ENCODE results near the gene PPP1R16B. TPM values are rescaled to one million over a fixed set of nuclear protein-coding genes. Genes with fewer than 3 reads are reported as not detected.

Gene PPP1R16B
- total RNA-seq, 1 donor from 2014 or later: 5.3 TPM

DNA sequence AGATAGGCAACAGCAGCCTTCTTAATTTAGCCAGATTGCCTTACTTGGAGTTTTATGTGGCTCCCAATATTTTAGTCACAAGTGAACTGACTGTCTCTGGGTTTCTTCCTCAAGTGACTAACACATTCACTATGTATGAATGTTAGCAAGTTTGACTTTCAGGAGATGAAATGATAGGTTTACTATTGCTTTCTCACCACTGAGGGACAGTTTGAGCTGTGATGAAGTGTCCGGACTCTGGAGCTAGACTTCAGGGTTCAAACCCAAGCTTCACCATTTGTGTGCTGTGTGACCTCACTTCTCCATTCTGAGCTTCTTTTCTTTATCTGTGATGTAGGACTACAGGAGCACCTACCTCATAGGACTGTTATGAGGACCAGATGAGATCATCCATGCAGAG, 164.8 kb downstream of the PPP1R16B start:
- no peaks in the 10 kb centered on the region for H3K27me3 Mint-ChIP-seq (ENCODE audit: unreplicated experiment)
- no peak overlapping the region for H3K4me3 Mint-ChIP-seq (ENCODE audit: unreplicated experiment)
- TF ChIP-seq CTCF (IDR thresholded peaks at IDR 0.05; ENCODE audit: partially characterized antibody, unreplicated experiment): no peak
- no peaks in the 10 kb centered on the region for H3K36me3 Mint-ChIP-seq (ENCODE audit: unreplicated experiment)
- H3K27ac Mint-ChIP-seq (ENCODE audit: unreplicated experiment): no peak overlapping the region
- DNase-seq: no peak
- no peaks in the 10 kb centered on the region for H3K9me3 Mint-ChIP-seq (ENCODE audit: unreplicated experiment)
- no peaks in the 10 kb centered on the region for H3K4me1 Mint-ChIP-seq (ENCODE audit: low read depth, unreplicated experiment)

Other genes starting within 250 kb of the PPP1R16B start
- gene ADIG, start 224.5 kb upstream of the PPP1R16B start, total RNA-seq (ENCODE audit: unreplicated experiment): not detected
- gene ARHGAP40, start 203.9 kb upstream of the PPP1R16B start, total RNA-seq (ENCODE audit: unreplicated experiment): not detected
- 0.59 TPM for gene SLC32A1, start 81.2 kb upstream of the PPP1R16B start, total RNA-seq (ENCODE audit: unreplicated experiment)
- 10.1 TPM for gene ACTR5, start 57.2 kb upstream of the PPP1R16B start, total RNA-seq (ENCODE audit: unreplicated experiment)
- gene FAM83D, start 120.7 kb downstream of the PPP1R16B start, total RNA-seq (ENCODE audit: unreplicated experiment): 4.9 TPM
- 12.0 TPM for gene DHX35, start 156.6 kb downstream of the PPP1R16B start, total RNA-seq (ENCODE audit: unreplicated experiment)